Fibroblast of pulmonary artery (primary cell): Measurements from ENCODE around the gene NAB2.

ENCODE experiments used
- DNase-seq: peaks from one replicate; pipeline ENCODE4 v3.0.0-alpha.2; 2010; ENCODE audit warnings: low read depth
- H3K4me3 ChIP-seq: replicated peaks from 2 replicates; pipeline ENCODE4 v1.5.1; 2011; ENCODE audit warnings: low read depth, mild to moderate bottlenecking, control low read depth, low read length, moderate library complexity
- CTCF ChIP-seq: IDR thresholded peaks from 2 replicates; pipeline ENCODE4 v1.5.1; 2011; ENCODE audit warnings: mild to moderate bottlenecking, control low read depth, low read length, inconsistent platforms; ENCODE audit errors: missing control alignments

NAB2 gene

GRCh38 chr12:57131896-57132744 lies 43.2 kb downstream of the NAB2 start:
- peak overlapping the region; percentile 89 for H3K4me3 ChIP-seq
- no peak for DNase-seq
- TF ChIP-seq CTCF = no peak

- H3K4me3 ChIP-seq = peak overlapping the region; percentile 89
- no peak for TF ChIP-seq CTCF
These were observed 44.2 kb downstream of the NAB2 start for GRCh38 chr12:57133013-57133569.

DNA sequence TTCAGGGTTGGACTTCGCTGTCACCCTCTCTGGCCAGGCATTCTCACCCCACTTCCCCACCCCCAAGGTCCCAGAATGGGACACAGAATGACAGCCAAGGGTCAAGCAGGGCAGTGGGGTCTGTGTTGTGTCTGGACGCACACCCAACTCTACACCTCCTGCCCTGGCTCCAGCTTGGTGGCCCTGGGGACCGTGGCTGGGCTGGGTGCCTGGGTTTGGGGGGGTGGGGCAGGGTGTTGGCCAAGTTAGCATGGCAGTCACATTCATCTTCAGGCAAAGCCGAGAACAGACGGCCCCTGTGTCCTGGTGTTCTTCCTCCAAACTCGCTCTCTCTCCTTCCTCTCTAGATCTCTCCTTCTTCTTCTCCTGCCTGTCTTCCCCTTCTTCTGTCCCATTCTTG lies 45.0 kb downstream of the NAB2 start:
- no peak for DNase-seq
- no peak overlapping the region for H3K4me3 ChIP-seq
- no peak for TF ChIP-seq CTCF

More at GRCh38 chr12:57133013-57133569, 44.2 kb downstream of the NAB2 start:
- DNase-seq = no peak

GRCh38 chr12:57134949-57135348 lies 46.0 kb downstream of the NAB2 start:
- H3K4me3 ChIP-seq = no peak overlapping the region
- DNase-seq = no peak
- TF ChIP-seq CTCF = no peak

- H3K4me3 ChIP-seq = peak overlapping the region; percentile 21
- peak; percentile 60 for DNase-seq
- no peak for TF ChIP-seq CTCF
These were observed 46.8 kb downstream of the NAB2 start for GRCh38 chr12:57135527-57136326.

DNA sequence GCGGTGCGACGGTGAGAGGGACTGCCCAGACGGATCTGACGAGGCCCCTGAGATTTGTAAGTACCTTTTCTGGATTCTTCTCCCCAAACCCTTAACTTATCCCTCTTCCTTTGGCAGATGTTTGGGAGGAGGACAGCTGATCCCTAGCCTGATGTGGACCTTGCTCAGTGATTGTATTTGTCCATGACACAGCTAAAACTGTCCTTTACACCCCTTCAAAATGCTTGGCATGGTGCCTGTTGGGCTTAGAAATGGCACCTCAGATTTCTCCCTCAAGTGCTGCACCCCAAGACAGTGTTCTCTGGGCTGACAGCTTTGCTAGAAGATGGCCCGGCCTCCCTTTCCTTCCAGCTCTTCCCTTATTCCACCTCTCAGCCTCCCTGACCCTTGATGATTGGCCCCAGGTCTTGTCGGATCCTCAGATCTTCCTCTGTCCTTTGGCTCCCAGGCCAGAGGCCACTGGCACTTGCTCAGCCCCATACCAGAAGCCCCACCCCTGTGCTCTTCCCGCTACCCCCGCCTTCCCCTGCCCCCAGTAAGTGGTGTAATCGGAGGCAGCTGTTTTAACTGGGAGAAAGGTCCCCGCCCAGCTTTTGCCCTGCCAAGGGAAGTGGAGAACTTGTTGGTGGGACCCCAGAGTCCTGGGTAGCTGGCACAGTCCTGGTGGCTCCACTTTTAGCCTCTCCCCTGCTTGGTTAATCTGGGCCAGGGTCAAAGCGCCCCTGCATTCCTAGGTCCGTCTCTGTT lies 49.8 kb downstream of the NAB2 start:
- H3K4me3 ChIP-seq = no peak overlapping the region
- no peak for TF ChIP-seq CTCF
- DNase-seq = peak; percentile 39
